Esophagus squamous epithelium (tissue), 5 donors: ENCODE measurements around the gene OR4K1. TPM values are rescaled to one million over a fixed set of nuclear protein-coding genes. Genes with fewer than 3 reads are reported as not detected.

ENCODE experiments used
- DNase-seq: peaks from one replicate; lab custom pipeline; 2025; lab: John Stamatoyannopoulos, UW
- H3K27ac ChIP-seq, 4 donors: fragments of 200-600 bp; sonication (generic); one replicate each; pipeline ENCODE4 v1.5.1; 2016 to 2019; ENCODE audit warnings: mild to moderate bottlenecking in 1 of 4
- H3K27me3 ChIP-seq, 4 donors: fragments of 200-600 bp; sonication (generic); 1 replicate in 3 of 4; 2 replicates in 1 of 4; pipeline versions ENCODE4 v1.5.1 to v1.6.0; 2017 to 2021; ENCODE audit warnings: antibody characterized with exemption in 1 of 4
- H3K36me3 ChIP-seq, 3 donors: fragments of 200-600 bp; sonication (generic); one replicate each; pipeline ENCODE4 v1.5.1; 2016 to 2019
- H3K4me1 ChIP-seq, 3 donors: fragments of 200-600 bp; sonication (generic); one replicate each; pipeline ENCODE4 v1.5.1; 2017 to 2019
- H3K4me3 ChIP-seq, 4 donors: fragments of 200-600 bp; sonication (generic); 1 replicate in 3 of 4; 2 replicates in 1 of 4; pipeline ENCODE4 v1.5.1; 2016 to 2019; ENCODE audit warnings: mild to moderate bottlenecking in 2 of 4, moderate library complexity in 1 of 4
- H3K9me3 ChIP-seq, 3 donors: fragments of 200-600 bp; sonication (generic); one replicate each; pipeline ENCODE4 v1.5.1; 2016 to 2019
- POLR2A ChIP-seq, 4 donors: fragments of 450-650 bp; IDR thresholded peaks; one replicate each; pipeline ENCODE4 v1.6.1; 2017; ENCODE audit warnings: antibody characterized with exemption in 4 of 4, mild to moderate bottlenecking in 4 of 4, moderate library complexity in 3 of 4
- WGBS, 2 donors: methylation state at CpG; one replicate each; pipeline ENCODE4 v1.1.5; 2018; 5-methylcytosine and 5-hydroxymethylcytosine counted together
- intact Hi-C: fragments of 100-400 bp; cut with DNase I; formaldehyde crosslinking; loops from one replicate; pipeline ENCODE4 v1.15.0; 2022
- total RNA-seq, 4 donors: library from RNA; depleted of rRNA; stranded (reverse); fragments of >200 nt; gene quantifications; one replicate each; pipeline ENCODE4 v1.1.0, GENCODE V29; 2016
- TF ChIP-seq, protein P1 (sequence below), 6 experiments: fragments of 450-650 bp in 4 of 6; fragments of 200-600 bp in 2 of 6; sonication (generic) in 2 of 6; IDR thresholded peaks; one replicate each; pipeline ENCODE4 v1.5.1; 2016 to 2019; ENCODE audit warnings: antibody characterized with exemption in 6 of 6, mild to moderate bottlenecking in 4 of 6, moderate library complexity in 4 of 6
- donor health status: DM: yes; HTN: yes; CAD: no.

The OR4K1 gene, protein sequence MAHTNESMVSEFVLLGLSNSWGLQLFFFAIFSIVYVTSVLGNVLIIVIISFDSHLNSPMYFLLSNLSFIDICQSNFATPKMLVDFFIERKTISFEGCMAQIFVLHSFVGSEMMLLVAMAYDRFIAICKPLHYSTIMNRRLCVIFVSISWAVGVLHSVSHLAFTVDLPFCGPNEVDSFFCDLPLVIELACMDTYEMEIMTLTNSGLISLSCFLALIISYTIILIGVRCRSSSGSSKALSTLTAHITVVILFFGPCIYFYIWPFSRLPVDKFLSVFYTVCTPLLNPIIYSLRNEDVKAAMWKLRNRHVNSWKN
- total RNA-seq: not detected

DNA sequence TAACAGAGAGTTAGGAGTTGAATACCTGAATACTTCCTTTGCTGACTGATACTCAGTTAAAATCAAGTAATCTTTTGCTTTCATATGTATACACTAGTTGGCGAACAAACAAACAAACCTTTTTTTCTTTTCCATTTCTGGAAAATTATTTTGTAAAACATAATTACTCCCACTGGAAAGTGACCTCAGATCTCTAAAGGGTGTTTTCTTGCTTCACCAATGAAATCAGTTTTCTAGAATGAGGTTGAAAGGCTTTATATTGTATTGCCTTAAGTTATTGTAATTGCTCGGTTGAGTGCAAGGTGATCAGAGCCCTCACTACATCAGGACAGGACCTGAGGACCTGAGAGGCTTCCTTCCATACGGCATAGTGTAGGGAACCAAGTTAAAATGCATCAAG, at the start of gene OR4K1:
TSS of gene OR4K1 (plus strand) at position 301 of the 400 bp plus-strand sequence. CDS start 4,750 bp downstream, outside the sequence.
- no peaks in the 10 kb centered on the region for H3K27me3 ChIP-seq
- H3K36me3 ChIP-seq: no peaks in the 10 kb centered on the region
- DNase-seq: no peak
- TF ChIP-seq, protein P1, sequence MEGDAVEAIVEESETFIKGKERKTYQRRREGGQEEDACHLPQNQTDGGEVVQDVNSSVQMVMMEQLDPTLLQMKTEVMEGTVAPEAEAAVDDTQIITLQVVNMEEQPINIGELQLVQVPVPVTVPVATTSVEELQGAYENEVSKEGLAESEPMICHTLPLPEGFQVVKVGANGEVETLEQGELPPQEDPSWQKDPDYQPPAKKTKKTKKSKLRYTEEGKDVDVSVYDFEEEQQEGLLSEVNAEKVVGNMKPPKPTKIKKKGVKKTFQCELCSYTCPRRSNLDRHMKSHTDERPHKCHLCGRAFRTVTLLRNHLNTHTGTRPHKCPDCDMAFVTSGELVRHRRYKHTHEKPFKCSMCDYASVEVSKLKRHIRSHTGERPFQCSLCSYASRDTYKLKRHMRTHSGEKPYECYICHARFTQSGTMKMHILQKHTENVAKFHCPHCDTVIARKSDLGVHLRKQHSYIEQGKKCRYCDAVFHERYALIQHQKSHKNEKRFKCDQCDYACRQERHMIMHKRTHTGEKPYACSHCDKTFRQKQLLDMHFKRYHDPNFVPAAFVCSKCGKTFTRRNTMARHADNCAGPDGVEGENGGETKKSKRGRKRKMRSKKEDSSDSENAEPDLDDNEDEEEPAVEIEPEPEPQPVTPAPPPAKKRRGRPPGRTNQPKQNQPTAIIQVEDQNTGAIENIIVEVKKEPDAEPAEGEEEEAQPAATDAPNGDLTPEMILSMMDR (IDR thresholded peaks at IDR 0.05): no peak
- no peak for TF ChIP-seq POLR2A (IDR thresholded peaks at IDR 0.05)
- H3K4me3 ChIP-seq: no peak within 1 kb of the TSS
- no peak within 1 kb of the TSS for H3K27ac ChIP-seq
- intact Hi-C loops: no loop called here
- no peaks in the 10 kb centered on the region for H3K9me3 ChIP-seq
- H3K4me1 ChIP-seq: no peaks in the 10 kb centered on the region
- WGBS, 2 donors: 61 to 70% methylated on average over 3 of the region's 3 CpGs

DNA sequence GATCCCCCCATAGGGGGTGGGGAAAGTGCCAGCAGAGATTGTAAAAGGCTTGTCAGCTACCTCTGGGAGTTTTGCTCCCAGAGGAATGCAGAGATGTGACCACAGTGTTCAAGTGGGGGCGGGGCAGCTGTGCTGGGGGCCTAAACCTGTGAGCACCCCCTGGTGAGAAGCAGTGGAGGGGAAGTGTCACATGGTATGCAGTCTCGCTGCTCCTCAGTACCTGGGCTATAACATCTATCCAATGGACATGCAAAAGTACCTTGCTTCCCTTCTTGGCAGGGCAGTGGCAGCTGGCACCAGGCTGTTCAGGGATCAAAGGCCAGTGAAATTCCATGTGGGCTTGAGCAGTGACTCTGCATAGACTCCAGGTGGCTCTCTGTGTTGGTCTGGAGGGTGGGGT, 35.4 kb upstream of the OR4K1 start:
- H3K9me3 ChIP-seq: peaks cover 0 to 72% (median 35%) of the 10 kb centered on the region in 3 donors
- intact Hi-C loops: no loop called here
- no peak for TF ChIP-seq POLR2A (IDR thresholded peaks at IDR 0.05)
- TF ChIP-seq, protein P1 (IDR thresholded peaks at IDR 0.05): no peak
- no peaks in the 10 kb centered on the region for H3K36me3 ChIP-seq
- DNase-seq: no peak
- H3K27ac ChIP-seq: no peak overlapping the region
- no peaks in the 10 kb centered on the region for H3K27me3 ChIP-seq
- WGBS, 2 donors: no CpG with 5 or more reads among the region's 2 CpGs
- H3K4me1 ChIP-seq: no peaks in the 10 kb centered on the region
- no peak overlapping the region for H3K4me3 ChIP-seq

- DNase-seq: no peak
- Histone ChIP-seq H3K36me3 (no peaks in the 10 kb centered on the region), H3K27ac (no peak overlapping the region), H3K4me3 (no peak overlapping the region), H3K9me3 (peaks cover 0 to 33% (median 0%) of the 10 kb centered on the region in 3 donors), H3K4me1 (no peaks in the 10 kb centered on the region), H3K27me3 (no peaks in the 10 kb centered on the region)
- intact Hi-C loops: no loop called here
- 0 to 65% methylated on average over 1 to 3 of the region's 3 CpGs for WGBS, 2 donors
- TF ChIP-seq, protein P1 (IDR thresholded peaks at IDR 0.05): no peak
- no peak for TF ChIP-seq POLR2A (IDR thresholded peaks at IDR 0.05)
These were observed 29.7 kb upstream of the OR4K1 start for GRCh38 chr14:19900999-19901398.

GRCh38 chr14:19902409-19902808, 28.3 kb upstream of the OR4K1 start:
- H3K27ac ChIP-seq: no peak overlapping the region
- no peak for DNase-seq
- no peaks in the 10 kb centered on the region for H3K27me3 ChIP-seq
- intact Hi-C loops: no loop called here
- no peaks in the 10 kb centered on the region for H3K4me1 ChIP-seq
- H3K36me3 ChIP-seq: no peaks in the 10 kb centered on the region
- no peak for TF ChIP-seq POLR2A (IDR thresholded peaks at IDR 0.05)
- TF ChIP-seq, protein P1 (IDR thresholded peaks at IDR 0.05): no peak
- H3K9me3 ChIP-seq: peaks cover 0 to 22% (median 0%) of the 10 kb centered on the region in 3 donors
- H3K4me3 ChIP-seq: no peak overlapping the region
- WGBS, 2 donors: 70 to 76% methylated on average over 4 of the region's 4 CpGs

DNA sequence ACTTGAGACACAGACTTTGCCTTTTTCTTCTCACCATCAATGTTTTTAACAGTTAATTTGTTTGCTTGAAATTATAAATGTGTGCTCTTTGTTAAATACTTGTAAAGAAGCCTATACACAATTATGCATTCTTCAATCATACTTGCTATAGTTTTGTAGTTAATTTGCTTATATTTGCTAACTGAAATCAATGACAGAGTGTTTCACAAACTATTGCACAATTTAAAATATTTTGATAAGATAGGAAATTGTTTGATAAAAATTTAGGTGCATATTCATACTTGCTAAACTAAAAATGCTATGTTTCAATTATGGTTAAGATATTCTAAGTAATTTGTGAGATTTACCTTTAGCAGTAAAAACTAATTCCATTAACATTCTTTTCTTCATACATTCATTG, 24.1 kb upstream of the OR4K1 start:
- Histone ChIP-seq H3K27ac (no peak overlapping the region), H3K27me3 (no peaks in the 10 kb centered on the region), H3K4me1 (no peaks in the 10 kb centered on the region), H3K9me3 (peaks cover 0 to 27% (median 0%) of the 10 kb centered on the region in 3 donors), H3K36me3 (no peaks in the 10 kb centered on the region), H3K4me3 (no peak overlapping the region)
- intact Hi-C loops: no loop called here
- no peak for DNase-seq
- TF ChIP-seq, protein P1 (IDR thresholded peaks at IDR 0.05): no peak
- no peak for TF ChIP-seq POLR2A (IDR thresholded peaks at IDR 0.05)
